G401 (cell line): ENCODE data around the gene CD163. TPM values are rescaled to one million over a fixed set of nuclear protein-coding genes. Genes with fewer than 3 reads are reported as not detected.
"Not testable (repeated sequence)": the region's sequence is repeated elsewhere in the genome, so short reads cannot be mapped to it uniquely, and the experiment has no call there.

Experiments
- DNase-seq: peaks from one replicate; pipeline ENCODE4 v3.0.0-alpha.2; 2015; ENCODE audit warnings: low spot score
- in situ Hi-C: cut with HindIII; loops from 2 replicates; pipeline ENCODE4 v1.10.0; 2016; ENCODE audit warnings: low sequenced_read_pairs, mixed read lengths
- total RNA-seq: library from RNA; depleted of rRNA; stranded (reverse); fragments of >200 nt; shearing (Covaris generic); gene quantifications from 2 replicates; pipeline ENCODE4 v1.2.3, GENCODE V29; 2014; rRNA removed

Gene CD163
- total RNA-seq, result not detected in 2 replicates

- in situ Hi-C loops, result no loop called here
- DNase-seq, result no peak
Measured at GRCh38 chr12:7503686-7504415, at the start of gene CD163. CD163 (minus strand) TSS chr12:7503777; CDS start chr12:7503690, 87 bp downstream.

GRCh38 chr12:7542813-7543212 is 39.2 kb upstream of the CD163 start:
- DNase-seq, result no peak
- in situ Hi-C loops, result no loop called here

- in situ Hi-C loops, result no loop called here
- DNase-seq, result no peak
Measured at GRCh38 chr12:7542046-7542445, 38.5 kb upstream of the CD163 start.

GRCh38 chr12:7514416-7514815 is 10.8 kb upstream of the CD163 start:
- no peak for DNase-seq
- in situ Hi-C loops, result no loop called here

GRCh38 chr12:7512553-7512952 is 9.0 kb upstream of the CD163 start:
- in situ Hi-C loops, result no loop called here
- no peak for DNase-seq

- in situ Hi-C loops, DNase-seq: not testable (repeated sequence)
Measured at GRCh38 chr12:7509793-7510470, 6.4 kb upstream of the CD163 start.

- in situ Hi-C loops, result no loop called here
Measured at GRCh38 chr12:7502612-7503011, 965 bp downstream of the CD163 start.

GRCh38 chr12:7501031-7501588 is 2.5 kb downstream of the CD163 start:
- no peak for DNase-seq
- in situ Hi-C loops, result no loop called here

More at GRCh38 chr12:7502612-7503011, 965 bp downstream of the CD163 start:
- no peak for DNase-seq

GRCh38 chr12:7499636-7500035 is 3.9 kb downstream of the CD163 start:
- in situ Hi-C loops, result no loop called here
- no peak for DNase-seq

- in situ Hi-C loops, result no loop called here
- DNase-seq, result no peak
Measured at GRCh38 chr12:7498809-7499208, 4.8 kb downstream of the CD163 start.

GRCh38 chr12:7497661-7498060 is 5.9 kb downstream of the CD163 start:
- no peak for DNase-seq
- in situ Hi-C loops, result no loop called here

GRCh38 chr12:7496451-7496850 is 7.1 kb downstream of the CD163 start:
- in situ Hi-C loops, result no loop called here
- no peak for DNase-seq

- in situ Hi-C loops, result no loop called here
- DNase-seq, result no peak
Measured at GRCh38 chr12:7495136-7495535, 8.4 kb downstream of the CD163 start.

- in situ Hi-C loops, result no loop called here
- DNase-seq, result no peak
Measured at GRCh38 chr12:7493006-7493405, 10.6 kb downstream of the CD163 start.

- in situ Hi-C loops, result no loop called here
Measured at GRCh38 chr12:7486512-7486911, 17.1 kb downstream of the CD163 start.

GRCh38 chr12:7485095-7485494 is 18.5 kb downstream of the CD163 start:
- in situ Hi-C loops, result no loop called here
- DNase-seq, result no peak

More at GRCh38 chr12:7486512-7486911, 17.1 kb downstream of the CD163 start:
- no peak for DNase-seq

GRCh38 chr12:7483343-7483742 is 20.2 kb downstream of the CD163 start:
- DNase-seq, result no peak
- in situ Hi-C loops, result no loop called here

- no peak for DNase-seq
- in situ Hi-C loops, result no loop called here
Measured at GRCh38 chr12:7479771-7480170, 23.8 kb downstream of the CD163 start.

GRCh38 chr12:7472060-7472459 is 31.5 kb downstream of the CD163 start:
- in situ Hi-C loops, result no loop called here
- DNase-seq, result no peak
